Tibial nerve (tissue), 4 donors: ENCODE results near the gene FKBP6.

ENCODE experiments used
- EP300 ChIP-seq, 2 donors: sonication (generic); formaldehyde crosslinking; IDR thresholded peaks; one replicate each; pipeline ENCODE4 v1.6.1; 2017; ENCODE audit warnings: antibody characterized with exemption in 2 of 2, mild to moderate bottlenecking in 1 of 2
- POLR2A ChIP-seq, 2 donors: fragments of 450-650 bp; IDR thresholded peaks; one replicate each; pipeline ENCODE4 v1.6.1; 2017; ENCODE audit warnings: antibody characterized with exemption in 2 of 2, mild to moderate bottlenecking in 2 of 2, moderate library complexity in 2 of 2
- TF ChIP-seq, protein P1 (sequence below), 5 experiments: fragments of 200-600 bp in 3 of 5; fragments of 450-650 bp in 2 of 5; sonication (generic) in 3 of 5; IDR thresholded peaks; one replicate each; pipeline ENCODE4 v1.5.1; 2016 to 2019; ENCODE audit warnings: antibody characterized with exemption in 5 of 5, mild to moderate bottlenecking in 3 of 5, moderate library complexity in 2 of 5

DNA sequence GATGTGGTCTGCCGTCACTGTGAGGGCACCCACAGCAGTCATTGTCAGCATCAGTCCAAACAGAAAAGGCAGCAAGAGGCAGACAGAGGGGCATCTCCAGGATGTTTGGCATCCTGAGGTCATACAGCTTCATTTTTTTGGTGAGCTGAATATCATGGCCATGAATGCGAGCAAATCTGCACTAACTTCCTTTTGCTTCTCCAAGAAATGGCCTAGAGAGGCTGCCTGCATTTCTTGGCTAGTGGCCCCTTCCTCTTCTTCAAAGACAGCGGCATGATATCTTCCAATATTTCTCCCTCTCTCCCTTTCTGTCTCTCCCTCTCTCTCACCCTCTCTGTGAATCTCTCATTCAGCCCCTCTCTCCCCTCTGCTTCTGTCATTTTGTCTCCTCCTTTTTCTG, 24.8 kb downstream of the FKBP6 start:
- TF ChIP-seq, protein P1, sequence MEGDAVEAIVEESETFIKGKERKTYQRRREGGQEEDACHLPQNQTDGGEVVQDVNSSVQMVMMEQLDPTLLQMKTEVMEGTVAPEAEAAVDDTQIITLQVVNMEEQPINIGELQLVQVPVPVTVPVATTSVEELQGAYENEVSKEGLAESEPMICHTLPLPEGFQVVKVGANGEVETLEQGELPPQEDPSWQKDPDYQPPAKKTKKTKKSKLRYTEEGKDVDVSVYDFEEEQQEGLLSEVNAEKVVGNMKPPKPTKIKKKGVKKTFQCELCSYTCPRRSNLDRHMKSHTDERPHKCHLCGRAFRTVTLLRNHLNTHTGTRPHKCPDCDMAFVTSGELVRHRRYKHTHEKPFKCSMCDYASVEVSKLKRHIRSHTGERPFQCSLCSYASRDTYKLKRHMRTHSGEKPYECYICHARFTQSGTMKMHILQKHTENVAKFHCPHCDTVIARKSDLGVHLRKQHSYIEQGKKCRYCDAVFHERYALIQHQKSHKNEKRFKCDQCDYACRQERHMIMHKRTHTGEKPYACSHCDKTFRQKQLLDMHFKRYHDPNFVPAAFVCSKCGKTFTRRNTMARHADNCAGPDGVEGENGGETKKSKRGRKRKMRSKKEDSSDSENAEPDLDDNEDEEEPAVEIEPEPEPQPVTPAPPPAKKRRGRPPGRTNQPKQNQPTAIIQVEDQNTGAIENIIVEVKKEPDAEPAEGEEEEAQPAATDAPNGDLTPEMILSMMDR (IDR thresholded peaks at IDR 0.05), result no peak
- no peak for TF ChIP-seq POLR2A (IDR thresholded peaks at IDR 0.05)
- no peak for TF ChIP-seq EP300 (IDR thresholded peaks at IDR 0.05)
